H1 (cell line): ENCODE results near the gene FBN2. TPM values are rescaled to one million over a fixed set of nuclear protein-coding genes. Genes with fewer than 3 reads are reported as not detected.

Experiments used
- CTCF ChIA-PET: fragments of 300-600 bp; sonication (Branson Sonifier 250); formaldehyde crosslinking; loops from one replicate; lab custom pipeline; 2021; ENCODE audit not compliant: partially characterized antibody; lab: Charles Lee
- POLR2A ChIA-PET: fragments of 300-600 bp; sonication (Branson Sonifier 250); formaldehyde crosslinking; loops from one replicate; lab custom pipeline; 2021; ENCODE audit warnings: inconsistent platforms; ENCODE audit not compliant: partially characterized antibody; lab: Charles Lee
- DNase-seq, 2 experiments: peaks; one replicate each; pipeline versions ENCODE4 v3.0.0 to v3.0.0-alpha.2; 2010 to 2022; ENCODE audit warnings: low spot score in 2 of 2, low read depth in 1 of 2, mixed read lengths in 1 of 2
- FAIRE-seq: peaks from 2 replicates; lab custom pipeline; 2011; peaks lifted over from hg19 to GRCh38; lab: Jason Lieb, UNC
- H2AFZ ChIP-seq: 2 replicates; pipeline ENCODE4 v1.8.1; 2012; ENCODE audit warnings: low read length, inconsistent platforms
- H2AK5ac ChIP-seq: 2 replicates; pipeline ENCODE4 v1.6.1; 2013; ENCODE audit warnings: low read depth, low read length
- H2BK120ac ChIP-seq: replicated peaks from 2 replicates; pipeline ENCODE3; 2013; ENCODE audit warnings: low read depth, low read length, inconsistent platforms
- H2BK12ac ChIP-seq: 2 replicates; pipeline ENCODE4 v1.6.1; 2013; ENCODE audit warnings: low read depth, low read length
- H2BK15ac ChIP-seq: 2 replicates; pipeline ENCODE4 v1.6.1; 2013; ENCODE audit warnings: low read length
- H2BK20ac ChIP-seq: 2 replicates; pipeline ENCODE4 v1.6.1; 2013; ENCODE audit warnings: low read length
- H2BK5ac ChIP-seq: 2 replicates; pipeline ENCODE4 v1.6.1; 2013; ENCODE audit warnings: low read depth, low read length
- H3K14ac ChIP-seq: 2 replicates; pipeline ENCODE4 v1.6.1; 2013; ENCODE audit warnings: inconsistent platforms; ENCODE audit not compliant: insufficient read length
- H3K18ac ChIP-seq: 2 replicates; pipeline ENCODE4 v1.6.1; 2013; ENCODE audit warnings: low read length; ENCODE audit errors: extremely low read depth
- H3K23ac ChIP-seq: 2 replicates; pipeline ENCODE4 v1.6.1; 2013; ENCODE audit warnings: inconsistent platforms; ENCODE audit not compliant: insufficient read length
- H3K23me2 ChIP-seq: 2 replicates; pipeline ENCODE4 v1.6.1; 2013; ENCODE audit warnings: low read depth, low read length
- H3K27ac ChIP-seq: 2 replicates; pipeline ENCODE4 v1.6.1; 2011; ENCODE audit warnings: low read depth, low read length, inconsistent platforms
- H3K27me3 ChIP-seq, 4 experiments: replicated peaks in 1 of 4; 1 replicate in 1 of 4; 2 replicates in 3 of 4; pipeline versions ENCODE4 v1.6.1 to v1.8.1; 2011 to 2013; ENCODE audit warnings: low read length in 3 of 4, mild to moderate bottlenecking in 3 of 4, inconsistent platforms in 2 of 4, mixed read lengths in 2 of 4, moderate library complexity in 1 of 4; ENCODE audit not compliant: control insufficient read depth in 3 of 4, insufficient read depth in 3 of 4; ENCODE audit errors: extremely low read depth in 1 of 4
- H3K36me3 ChIP-seq, 4 experiments: 2 replicates each; pipeline versions ENCODE4 v1.6.1 to v1.8.1; 2011 to 2013; ENCODE audit warnings: mild to moderate bottlenecking in 4 of 4, low read length in 3 of 4, moderate library complexity in 2 of 4, control low read depth in 1 of 4, inconsistent platforms in 1 of 4; ENCODE audit not compliant: insufficient read depth in 4 of 4, control insufficient read depth in 2 of 4
- H3K4ac ChIP-seq: replicated peaks from 2 replicates; pipeline ENCODE3; 2013; ENCODE audit warnings: low read length, low read depth, mixed read lengths, inconsistent platforms; ENCODE audit not compliant: insufficient read length
- H3K4me1 ChIP-seq, 4 experiments: replicated peaks in 1 of 4; 1 replicate in 1 of 4; 2 replicates in 3 of 4; pipeline versions ENCODE4 v1.6.1 to v1.8.1; 2011 to 2013; ENCODE audit warnings: low read length in 3 of 4, inconsistent platforms in 2 of 4, mixed read lengths in 1 of 4; ENCODE audit not compliant: insufficient read depth in 4 of 4, control insufficient read depth in 3 of 4
- H3K4me2 ChIP-seq, 2 experiments: 2 replicates each; pipeline versions ENCODE4 v1.6.1 to v1.8.1; 2011 to 2013; ENCODE audit warnings: low read depth in 2 of 2, low read length in 2 of 2, control low read depth in 1 of 2, inconsistent platforms in 1 of 2, mild to moderate bottlenecking in 1 of 2; ENCODE audit not compliant: insufficient read depth in 1 of 2
- H3K4me3 ChIP-seq, 4 experiments: fragments of 200-600, 300-600 bp in 1 of 4; sonication (generic), shearing (Covaris generic), sonication (Bioruptor Twin) in 1 of 4; 2 replicates each; pipeline versions ENCODE4 v1.5.1 to v1.8.1; 2011 to 2016; ENCODE audit warnings: low read length in 4 of 4, low read depth in 3 of 4, control low read depth in 2 of 4, inconsistent platforms in 2 of 4, mild to moderate bottlenecking in 2 of 4, mixed read lengths in 1 of 4, moderate library complexity in 1 of 4; ENCODE audit not compliant: insufficient read depth in 2 of 4; ENCODE audit errors: extremely low read depth in 1 of 4
- H3K56ac ChIP-seq: replicated peaks from 2 replicates; pipeline ENCODE3; 2013; ENCODE audit warnings: low read depth, mild to moderate bottlenecking, mixed read lengths, low read length, inconsistent platforms; ENCODE audit not compliant: insufficient read length
- H3K79me1 ChIP-seq: 2 replicates; pipeline ENCODE4 v1.6.1; 2013; ENCODE audit warnings: low read depth, low read length, control low read depth
- H3K79me2 ChIP-seq, 2 experiments: 2 replicates each; pipeline versions ENCODE4 v1.6.1 to v1.8.1; 2012 to 2013; ENCODE audit warnings: low read length in 2 of 2, mild to moderate bottlenecking in 2 of 2, inconsistent platforms in 1 of 2; ENCODE audit not compliant: insufficient read depth in 2 of 2, control insufficient read depth in 1 of 2
- H3K9ac ChIP-seq, 4 experiments: replicated peaks in 1 of 4; 1 replicate in 1 of 4; 2 replicates in 3 of 4; pipeline versions ENCODE4 v1.6.1 to v1.8.1; 2011 to 2013; ENCODE audit warnings: low read depth in 3 of 4, low read length in 3 of 4, control low read depth in 2 of 4, mild to moderate bottlenecking in 2 of 4, moderate library complexity in 2 of 4, inconsistent platforms in 1 of 4; ENCODE audit errors: extremely low read depth in 1 of 4
- H3K9me3 ChIP-seq, 2 experiments: 2 replicates each; pipeline versions ENCODE4 v1.6.1 to v1.8.1; 2012 to 2013; ENCODE audit warnings: mild to moderate bottlenecking in 2 of 2, moderate library complexity in 2 of 2, control low read depth in 1 of 2, inconsistent platforms in 1 of 2, low read depth in 1 of 2, low read length in 1 of 2, mixed read lengths in 1 of 2; ENCODE audit not compliant: insufficient read depth in 2 of 2
- H4K20me1 ChIP-seq, 2 experiments: replicated peaks in 1 of 2; 2 replicates each; pipeline versions ENCODE3 to v1.8.1; 2011 to 2013; ENCODE audit warnings: inconsistent platforms in 2 of 2, low read length in 2 of 2, mild to moderate bottlenecking in 1 of 2; ENCODE audit not compliant: insufficient read depth in 2 of 2, control insufficient read depth in 1 of 2
- H4K5ac ChIP-seq: 2 replicates; pipeline ENCODE4 v1.6.1; 2013; ENCODE audit warnings: low read length, low read depth, mixed read lengths, inconsistent platforms; ENCODE audit not compliant: insufficient read length
- H4K8ac ChIP-seq: 2 replicates; pipeline ENCODE4 v1.8.0; 2013; ENCODE audit warnings: mild to moderate bottlenecking, moderate library complexity, low read length, inconsistent platforms; ENCODE audit not compliant: insufficient read depth; ENCODE audit errors: extremely low read depth
- H4K91ac ChIP-seq: replicated peaks from 2 replicates; pipeline ENCODE3; 2013; ENCODE audit warnings: low read length, mixed read lengths, inconsistent platforms; ENCODE audit not compliant: insufficient read length
- BCL11A ChIP-seq, 2 experiments: IDR thresholded peaks; one replicate each; pipeline ENCODE4 v1.6.1; 2011; ENCODE audit warnings: low read depth in 2 of 2, low read length in 2 of 2, mild to moderate bottlenecking in 2 of 2
- RFX5 ChIP-seq: IDR thresholded peaks from 2 replicates; pipeline ENCODE4 v1.6.1; 2011; ENCODE audit warnings: low read depth, low read length, improper control_type of control experiment, borderline replicate concordance
- SIN3A ChIP-seq, 2 experiments: IDR thresholded peaks in 1 of 2; conservative IDR thresholded peaks in 1 of 2; 2 replicates each; pipeline ENCODE4 v1.6.1; 2011 to 2012; ENCODE audit warnings: low read length in 2 of 2, improper control_type of control experiment in 1 of 2, low read depth in 1 of 2, mild to moderate bottlenecking in 1 of 2
- SRF ChIP-seq: IDR thresholded peaks from 2 replicates; pipeline ENCODE4 v1.6.1; 2011; ENCODE audit warnings: mild to moderate bottlenecking, low read depth, low read length, moderate library complexity
- WGBS, 2 experiments: shearing (Covaris generic) in 1 of 2; methylation state at CpG; one replicate each; pipeline versions ENCODE4 v1.1.6 to v1.1.7; 2013 to 2015; ENCODE audit warnings: low lambda C conversion rate in 2 of 2, mixed read lengths in 2 of 2, inconsistent platforms in 1 of 2, low coverage in 1 of 2, missing lambda C conversion rate in 1 of 2; ENCODE audit not compliant: insufficient replicate concordance in 2 of 2, insufficient coverage in 1 of 2, insufficient read length in 1 of 2; ENCODE audit errors: extremely low coverage in 1 of 2, missing lambda C conversion rate in 1 of 2; 5-methylcytosine and 5-hydroxymethylcytosine counted together
- polyA plus RNA-seq, 7 experiments: library from polyadenylated mRNA; depleted of rRNA in 3 of 7; stranded (reverse) in 5 of 7; unstranded in 2 of 7; fragments of >200 nt in 5 of 7; fragments of 200-250 nt in 2 of 7; gene quantifications; 1 replicate in 5 of 7; 2 replicates in 1 of 7; 4 replicates in 1 of 7; pipeline versions ENCODE4 v1.2.1 to v1.2.3, GENCODE V29; 2011 to 2013; ENCODE audit warnings: missing spikeins in 2 of 7, mixed read lengths in 2 of 7
- total RNA-seq: library from RNA; stranded (reverse); fragmentation: NEBNext Ultra II Directional; extraction: Animal tissue kit (Norgen Biotek cat#: 25700); gene quantifications from 2 replicates; pipeline ENCODE4 v1.2.1, GENCODE V29; 2021

FBN2 gene
- total and polyA plus RNA-seq, 2 of the 8 experiments (the other 6 are each of a cell fraction or from before 2014, with no cell fraction given), result 14.1 to 16.3 TPM

DNA sequence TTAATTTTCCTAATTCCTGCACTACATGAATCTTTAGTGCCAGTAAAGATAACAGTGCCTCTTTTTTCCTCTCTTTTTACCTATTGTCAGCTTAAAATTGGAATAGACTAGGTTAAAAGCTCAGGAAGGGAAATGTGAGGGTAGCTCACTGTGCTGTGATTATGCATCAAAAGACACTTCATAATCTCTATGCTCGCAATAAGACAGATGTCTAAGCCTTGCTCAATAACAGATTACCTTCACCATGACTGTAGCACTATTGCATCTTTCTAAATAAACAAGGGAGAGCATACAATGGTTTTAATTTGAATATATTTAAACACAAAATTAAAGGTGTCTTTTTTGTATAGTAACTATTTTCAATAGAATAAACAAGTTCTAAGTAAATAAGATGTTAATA lies 130.1 kb downstream of the FBN2 start:
- no peak overlapping the region for H3K9ac ChIP-seq
- FAIRE-seq, result no peak
- no peak overlapping the region for H2BK15ac ChIP-seq
- no peaks in the 10 kb centered on the region for H3K79me1 ChIP-seq
- no peaks in the 10 kb centered on the region for H3K79me2 ChIP-seq
- no peak overlapping the region for H3K18ac ChIP-seq
- no peak overlapping the region for H2AFZ ChIP-seq
- H3K27me3 ChIP-seq, result no peaks in the 10 kb centered on the region
- H3K4me3 ChIP-seq, result no peak overlapping the region
- no peak for DNase-seq
- H3K9me3 ChIP-seq, result no peaks in the 10 kb centered on the region
- H3K23ac ChIP-seq, result no peak overlapping the region
- H3K4me1 ChIP-seq, result 0 out of 7 replicates have a peak, but pooled peaks cover 0 to 3% (median 1%) of the 10 kb centered on the region in 4 experiments
- no peak overlapping the region for H3K56ac ChIP-seq
- H4K5ac ChIP-seq, result no peak overlapping the region
- ChIA-PET CTCF (interaction anchor here (1.0 kb wide), 1 partner anchor 13 kb away, joined by 4 read pairs; no protein-coding TSS in a partner anchor), POLR2A (no interaction called here)
- WGBS, 2 experiments, result 85% methylated on average over 1 of the region's 1 CpG; no CpG with 5 or more reads in 1 of the 2 experiments
- H2BK120ac ChIP-seq, result no peak overlapping the region
- H3K4ac ChIP-seq, result no peak overlapping the region
- H3K27ac ChIP-seq, result no peak overlapping the region
- H3K14ac ChIP-seq, result no peak overlapping the region
- no peaks in the 10 kb centered on the region for H3K23me2 ChIP-seq
- H2AK5ac ChIP-seq, result no peak overlapping the region
- H4K20me1 ChIP-seq, result no peaks in the 10 kb centered on the region
- no peak overlapping the region for H4K8ac ChIP-seq
- no peak overlapping the region for H3K4me2 ChIP-seq
- H4K91ac ChIP-seq, result no peak overlapping the region
- no peak overlapping the region for H2BK12ac ChIP-seq
- no peaks in the 10 kb centered on the region for H3K36me3 ChIP-seq
- no peak overlapping the region for H2BK20ac ChIP-seq
- no peak for TF ChIP-seq SIN3A (conservative IDR thresholded peaks at IDR 0.05 in 1 of 2, IDR thresholded peaks at IDR 0.05 in 1 of 2; ENCODE audit: low read depth in 1 of 2, low read length in 2 of 2)
- no peak for TF ChIP-seq SRF
- TF ChIP-seq RFX5, result no peak
- TF ChIP-seq BCL11A (IDR thresholded peaks at IDR 0.05; ENCODE audit: low read depth in 2 of 2, low read length in 2 of 2), result no peak
- TF ChIP-seq, all 59 proteins: peak for 0
- no peak overlapping the region for H2BK5ac ChIP-seq
